HCT116 (cell line): Measurements from ENCODE around the gene C1orf174.

ENCODE experiments used
- EZH2 ChIP-seq: fragments of 200-600 bp; sonication (generic); IDR thresholded peaks from 2 replicates; pipeline ENCODE4 v1.6.1; 2017; ENCODE audit warnings: antibody characterized with exemption, mixed run types
- POLR2A ChIP-seq: IDR thresholded peaks from 2 replicates; pipeline ENCODE4 v1.7.0; 2011; ENCODE audit warnings: borderline replicate concordance; ENCODE audit not compliant: insufficient read depth, insufficient read length; ENCODE audit errors: extremely low read depth
- POLR2AphosphoS5 ChIP-seq: IDR thresholded peaks from 2 replicates; pipeline ENCODE4 v1.6.1; 2011; ENCODE audit warnings: mild to moderate bottlenecking, low read depth, low read length, moderate library complexity
- RAD21 ChIP-seq: IDR thresholded peaks from 2 replicates; pipeline ENCODE4 v1.6.1; 2012; ENCODE audit warnings: low read depth, mild to moderate bottlenecking
- SP1 ChIP-seq: IDR thresholded peaks from 2 replicates; pipeline ENCODE4 v1.6.1; 2012; ENCODE audit warnings: low read depth
- TCF7L2 ChIP-seq: IDR thresholded peaks from 2 replicates; pipeline ENCODE4 v1.7.0; 2011; ENCODE audit warnings: borderline replicate concordance, inconsistent platforms; ENCODE audit not compliant: insufficient read depth, insufficient read length; ENCODE audit errors: extremely low read depth
- ZFX ChIP-seq: fragments of 450-650 bp; IDR thresholded peaks from 2 replicates; pipeline ENCODE4 v1.6.1; 2017
- TF ChIP-seq, protein P1 (sequence below), 3 experiments: fragments of 200-600 bp in 1 of 3; sonication (generic) in 1 of 3; IDR thresholded peaks in 2 of 3; conservative IDR thresholded peaks in 1 of 3; 2 replicates each; pipeline ENCODE4 v1.5.1; 2012 to 2017; ENCODE audit warnings: low read depth in 2 of 3, low read length in 2 of 3, antibody characterized with exemption in 1 of 3, borderline replicate concordance in 1 of 3, control low read depth in 1 of 3, mild to moderate bottlenecking in 1 of 3, mixed read lengths in 1 of 3, mixed run types in 1 of 3, moderate library complexity in 1 of 3; ENCODE audit not compliant: insufficient read depth in 1 of 3
- TF ChIP-seq, protein P2 (sequence below): IDR thresholded peaks from 2 replicates; pipeline ENCODE4 v1.6.1; 2012
- TF ChIP-seq, protein P3 (sequence below): IDR thresholded peaks from 2 replicates; pipeline ENCODE4 v1.6.1; 2011; ENCODE audit warnings: mild to moderate bottlenecking, low read length, moderate library complexity; ENCODE audit not compliant: insufficient replicate concordance; ENCODE audit errors: extremely low read depth
- TF ChIP-seq, protein P4 (sequence below): IDR thresholded peaks from 2 replicates; pipeline ENCODE4 v1.6.1; 2012
- TF ChIP-seq, protein P5 (sequence below): IDR thresholded peaks from 2 replicates; pipeline ENCODE4 v1.6.1; 2012; ENCODE audit warnings: low read depth

DNA sequence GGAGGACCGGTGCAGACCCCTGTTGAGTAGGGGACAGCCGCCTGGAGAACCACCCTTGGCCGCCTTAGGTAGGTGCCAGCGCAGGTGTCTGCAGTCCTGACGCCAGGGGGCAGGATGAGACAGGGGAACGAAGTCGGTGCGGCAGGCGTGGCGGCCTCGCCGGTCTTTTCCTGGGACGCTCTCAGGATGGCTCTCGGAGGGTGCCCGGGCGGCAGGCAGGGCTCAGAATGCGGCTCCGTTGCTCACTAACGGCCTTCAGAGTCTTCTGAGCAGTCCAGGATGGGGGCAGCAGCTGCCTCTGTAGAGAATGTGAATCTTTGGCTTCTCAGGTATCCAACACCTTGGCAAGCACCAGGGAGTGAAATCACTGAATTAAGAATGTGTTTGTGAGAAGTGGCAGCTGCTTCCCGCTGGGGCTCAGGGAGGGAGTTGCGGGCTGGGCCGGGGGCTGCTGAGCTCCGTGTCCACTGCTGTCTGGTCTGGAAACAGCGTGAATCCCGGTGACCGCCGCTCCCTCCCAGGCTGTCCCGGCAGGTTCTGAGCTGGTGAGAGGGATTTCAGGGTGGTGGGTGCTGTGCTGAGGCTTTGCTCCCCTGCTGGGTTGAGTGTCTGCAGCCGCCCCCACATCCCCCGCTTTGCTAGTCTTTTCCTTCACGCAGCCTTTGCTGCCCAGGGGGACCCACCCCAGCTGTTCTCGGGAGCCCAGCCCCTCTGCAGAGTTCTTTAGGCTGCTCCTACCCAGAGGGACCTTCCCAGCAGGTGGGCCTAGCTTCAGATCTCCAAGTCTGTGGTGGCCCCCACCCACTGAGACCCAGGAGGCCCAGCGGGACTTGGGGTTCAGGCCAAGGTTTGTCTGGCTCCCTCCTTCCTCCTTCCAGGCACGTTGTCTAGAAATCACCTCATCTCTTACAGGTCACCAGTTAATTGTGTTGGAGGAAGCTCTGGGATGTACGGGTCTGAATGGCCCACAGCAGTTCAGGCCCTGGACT is 11.1 kb upstream of the C1orf174 start:
- no peak for TF ChIP-seq TCF7L2
- TF ChIP-seq, protein P1, sequence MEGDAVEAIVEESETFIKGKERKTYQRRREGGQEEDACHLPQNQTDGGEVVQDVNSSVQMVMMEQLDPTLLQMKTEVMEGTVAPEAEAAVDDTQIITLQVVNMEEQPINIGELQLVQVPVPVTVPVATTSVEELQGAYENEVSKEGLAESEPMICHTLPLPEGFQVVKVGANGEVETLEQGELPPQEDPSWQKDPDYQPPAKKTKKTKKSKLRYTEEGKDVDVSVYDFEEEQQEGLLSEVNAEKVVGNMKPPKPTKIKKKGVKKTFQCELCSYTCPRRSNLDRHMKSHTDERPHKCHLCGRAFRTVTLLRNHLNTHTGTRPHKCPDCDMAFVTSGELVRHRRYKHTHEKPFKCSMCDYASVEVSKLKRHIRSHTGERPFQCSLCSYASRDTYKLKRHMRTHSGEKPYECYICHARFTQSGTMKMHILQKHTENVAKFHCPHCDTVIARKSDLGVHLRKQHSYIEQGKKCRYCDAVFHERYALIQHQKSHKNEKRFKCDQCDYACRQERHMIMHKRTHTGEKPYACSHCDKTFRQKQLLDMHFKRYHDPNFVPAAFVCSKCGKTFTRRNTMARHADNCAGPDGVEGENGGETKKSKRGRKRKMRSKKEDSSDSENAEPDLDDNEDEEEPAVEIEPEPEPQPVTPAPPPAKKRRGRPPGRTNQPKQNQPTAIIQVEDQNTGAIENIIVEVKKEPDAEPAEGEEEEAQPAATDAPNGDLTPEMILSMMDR (IDR thresholded peaks at IDR 0.05 in 2 of 3, conservative IDR thresholded peaks at IDR 0.05 in 1 of 3; ENCODE audit: borderline replicate concordance in 1 of 3, insufficient read depth in 1 of 3, low read depth in 2 of 3, low read length in 2 of 3) = peak; percentile 62 to 90 (median 89); a peak in 5 of 6 replicates
- peak; percentile 96 for TF ChIP-seq RAD21
- no peak for TF ChIP-seq EZH2
- TF ChIP-seq, protein P2, sequence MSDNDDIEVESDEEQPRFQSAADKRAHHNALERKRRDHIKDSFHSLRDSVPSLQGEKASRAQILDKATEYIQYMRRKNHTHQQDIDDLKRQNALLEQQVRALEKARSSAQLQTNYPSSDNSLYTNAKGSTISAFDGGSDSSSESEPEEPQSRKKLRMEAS = no peak
- no peak for TF ChIP-seq POLR2AphosphoS5
- no peak for TF ChIP-seq ZFX
- no peak for TF ChIP-seq POLR2A
- no peak for TF ChIP-seq SP1
- TF ChIP-seq, protein P3, sequence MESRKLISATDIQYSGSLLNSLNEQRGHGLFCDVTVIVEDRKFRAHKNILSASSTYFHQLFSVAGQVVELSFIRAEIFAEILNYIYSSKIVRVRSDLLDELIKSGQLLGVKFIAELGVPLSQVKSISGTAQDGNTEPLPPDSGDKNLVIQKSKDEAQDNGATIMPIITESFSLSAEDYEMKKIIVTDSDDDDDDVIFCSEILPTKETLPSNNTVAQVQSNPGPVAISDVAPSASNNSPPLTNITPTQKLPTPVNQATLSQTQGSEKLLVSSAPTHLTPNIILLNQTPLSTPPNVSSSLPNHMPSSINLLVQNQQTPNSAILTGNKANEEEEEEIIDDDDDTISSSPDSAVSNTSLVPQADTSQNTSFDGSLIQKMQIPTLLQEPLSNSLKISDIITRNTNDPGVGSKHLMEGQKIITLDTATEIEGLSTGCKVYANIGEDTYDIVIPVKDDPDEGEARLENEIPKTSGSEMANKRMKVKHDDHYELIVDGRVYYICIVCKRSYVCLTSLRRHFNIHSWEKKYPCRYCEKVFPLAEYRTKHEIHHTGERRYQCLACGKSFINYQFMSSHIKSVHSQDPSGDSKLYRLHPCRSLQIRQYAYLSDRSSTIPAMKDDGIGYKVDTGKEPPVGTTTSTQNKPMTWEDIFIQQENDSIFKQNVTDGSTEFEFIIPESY = no peak
- TF ChIP-seq, protein P4, sequence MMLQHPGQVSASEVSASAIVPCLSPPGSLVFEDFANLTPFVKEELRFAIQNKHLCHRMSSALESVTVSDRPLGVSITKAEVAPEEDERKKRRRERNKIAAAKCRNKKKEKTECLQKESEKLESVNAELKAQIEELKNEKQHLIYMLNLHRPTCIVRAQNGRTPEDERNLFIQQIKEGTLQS = no peak
- TF ChIP-seq, protein P5, sequence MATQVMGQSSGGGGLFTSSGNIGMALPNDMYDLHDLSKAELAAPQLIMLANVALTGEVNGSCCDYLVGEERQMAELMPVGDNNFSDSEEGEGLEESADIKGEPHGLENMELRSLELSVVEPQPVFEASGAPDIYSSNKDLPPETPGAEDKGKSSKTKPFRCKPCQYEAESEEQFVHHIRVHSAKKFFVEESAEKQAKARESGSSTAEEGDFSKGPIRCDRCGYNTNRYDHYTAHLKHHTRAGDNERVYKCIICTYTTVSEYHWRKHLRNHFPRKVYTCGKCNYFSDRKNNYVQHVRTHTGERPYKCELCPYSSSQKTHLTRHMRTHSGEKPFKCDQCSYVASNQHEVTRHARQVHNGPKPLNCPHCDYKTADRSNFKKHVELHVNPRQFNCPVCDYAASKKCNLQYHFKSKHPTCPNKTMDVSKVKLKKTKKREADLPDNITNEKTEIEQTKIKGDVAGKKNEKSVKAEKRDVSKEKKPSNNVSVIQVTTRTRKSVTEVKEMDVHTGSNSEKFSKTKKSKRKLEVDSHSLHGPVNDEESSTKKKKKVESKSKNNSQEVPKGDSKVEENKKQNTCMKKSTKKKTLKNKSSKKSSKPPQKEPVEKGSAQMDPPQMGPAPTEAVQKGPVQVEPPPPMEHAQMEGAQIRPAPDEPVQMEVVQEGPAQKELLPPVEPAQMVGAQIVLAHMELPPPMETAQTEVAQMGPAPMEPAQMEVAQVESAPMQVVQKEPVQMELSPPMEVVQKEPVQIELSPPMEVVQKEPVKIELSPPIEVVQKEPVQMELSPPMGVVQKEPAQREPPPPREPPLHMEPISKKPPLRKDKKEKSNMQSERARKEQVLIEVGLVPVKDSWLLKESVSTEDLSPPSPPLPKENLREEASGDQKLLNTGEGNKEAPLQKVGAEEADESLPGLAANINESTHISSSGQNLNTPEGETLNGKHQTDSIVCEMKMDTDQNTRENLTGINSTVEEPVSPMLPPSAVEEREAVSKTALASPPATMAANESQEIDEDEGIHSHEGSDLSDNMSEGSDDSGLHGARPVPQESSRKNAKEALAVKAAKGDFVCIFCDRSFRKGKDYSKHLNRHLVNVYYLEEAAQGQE = no peak
